Measurements from ENCODE around the gene RAB44. TPM values are rescaled to one million over a fixed set of nuclear protein-coding genes. Genes with fewer than 3 reads are reported as not detected.

RAB44 gene
- total and polyA plus RNA-seq, 2 of the 13 experiments (the other 11 are each of a cell fraction or from before 2014, with no cell fraction given): not detected

GRCh38 chr6:36746251-36746650 lies 48.6 kb downstream of the RAB44 start:
- FAIRE-seq: no peak
- no TSS peak for BruUV-seq (replicated peaks)
- ChIA-PET CTCF (ENCODE audit: low intra/inter-chr PET ratio, low total read pairs) (no interaction called here), POLR2A (no interaction called here)
- no peaks in the 10 kb centered on the region for H3K4me1 ChIP-seq (ENCODE audit: insufficient read depth, low read length)
- H3K27ac ChIP-seq (ENCODE audit: extremely low read length, insufficient read depth, low read length): no peak overlapping the region
- no peak overlapping the region for H3K4me3 ChIP-seq (replicated peaks in 1 of 3; ENCODE audit: insufficient read depth in 1 of 3, low read depth in 2 of 3, low read length in 3 of 3)
- H2AFZ ChIP-seq (ENCODE audit: low read length): no peak overlapping the region
- no peak for ATAC-seq
- no peaks in the 10 kb centered on the region for H4K20me1 ChIP-seq (ENCODE audit: insufficient read depth, low read length)
- no peaks in the 10 kb centered on the region for H3K36me3 ChIP-seq (replicated peaks in 1 of 2; ENCODE audit: control insufficient read depth in 1 of 2, insufficient read depth in 2 of 2, low read length in 2 of 2)
- no peak overlapping the region for H3K4me2 ChIP-seq (ENCODE audit: low read depth, low read length)
- peaks cover 11 to 77% of the 10 kb centered on the region in 2 experiments; a peak in 4 of 5 replicates for H3K27me3 ChIP-seq (ENCODE audit: control insufficient read depth in 1 of 2, insufficient read depth in 2 of 2, low read length in 2 of 2)
- H3K9me3 ChIP-seq (ENCODE audit: low read length): no peaks in the 10 kb centered on the region
- no peak overlapping the region for H3K9ac ChIP-seq (ENCODE audit: insufficient read depth, low read depth, low read length)
- in situ Hi-C loops (cut with HindIII; ENCODE audit: extremely low pct_ligation_motif_present, low pct_unique_long_range_greater_than_20kb): no loop called here
- WGBS (ENCODE audit: low lambda C conversion rate): 0% methylated on average over 5 of the region's 14 CpGs
- no peak for DNase-seq (ENCODE audit: low spot score)
- intact Hi-C loops (cut with micrococcal nuclease; ENCODE audit: unreplicated experiment): no loop called here
- TF ChIP-seq KLF9 (CRISPR knock-in tag; IDR thresholded peaks at IDR 0.05; ENCODE audit: low read depth): no peak
- H3K79me2 ChIP-seq (ENCODE audit: insufficient read depth, low read length): no peaks in the 10 kb centered on the region

- Histone ChIP-seq H3K9ac (ENCODE audit: insufficient read depth, low read depth, low read length) (no peak overlapping the region), H3K4me1 (ENCODE audit: insufficient read depth, low read length) (no peaks in the 10 kb centered on the region), H3K27me3 (ENCODE audit: control insufficient read depth in 1 of 2, insufficient read depth in 2 of 2, low read length in 2 of 2) (peaks cover 4 to 64% of the 10 kb centered on the region in 2 experiments; a peak in 3 of 5 replicates), H2AFZ (ENCODE audit: low read length) (no peak overlapping the region), H4K20me1 (ENCODE audit: insufficient read depth, low read length) (no peaks in the 10 kb centered on the region; the same call in 1 of the 2 replicates), H3K79me2 (ENCODE audit: insufficient read depth, low read length) (no peaks in the 10 kb centered on the region), H3K4me3 (replicated peaks in 1 of 3; ENCODE audit: insufficient read depth in 1 of 3, low read depth in 2 of 3, low read length in 3 of 3) (no peak overlapping the region), H3K36me3 (replicated peaks in 1 of 2; ENCODE audit: control insufficient read depth in 1 of 2, insufficient read depth in 2 of 2, low read length in 2 of 2) (no peaks in the 10 kb centered on the region), H3K27ac (ENCODE audit: extremely low read length, insufficient read depth, low read length) (no peak overlapping the region), H3K9me3 (ENCODE audit: low read length) (no peaks in the 10 kb centered on the region), H3K4me2 (ENCODE audit: low read depth, low read length) (no peak overlapping the region)
- intact Hi-C loops (cut with micrococcal nuclease; ENCODE audit: unreplicated experiment): no loop called here
- ChIA-PET POLR2A (no interaction called here), CTCF (ENCODE audit: low intra/inter-chr PET ratio, low total read pairs) (no interaction called here)
- no peak for DNase-seq (ENCODE audit: low spot score)
- FAIRE-seq: no peak
- WGBS (ENCODE audit: low lambda C conversion rate): 31% methylated on average over 5 of the region's 5 CpGs
- in situ Hi-C loops (cut with HindIII; ENCODE audit: extremely low pct_ligation_motif_present, low pct_unique_long_range_greater_than_20kb): no loop called here
- BruUV-seq (replicated peaks): no TSS peak
- no peak for ATAC-seq
- TF ChIP-seq UBTF (CRISPR knock-in tag; IDR thresholded peaks at IDR 0.05) (no peak), ZNF687 (CRISPR knock-in tag; IDR thresholded peaks at IDR 0.05) (no peak), ZNF234 (CRISPR knock-in tag; conservative IDR thresholded peaks at IDR 0.05) (no peak), ZNF260 (CRISPR knock-in tag; IDR thresholded peaks at IDR 0.05; ENCODE audit: borderline replicate concordance, low read depth) (no peak), BATF2 (CRISPR knock-in tag; IDR thresholded peaks at IDR 0.05) (no peak), CREM (IDR thresholded peaks at IDR 0.05) (no peak), CREM (CRISPR knock-in tag; IDR thresholded peaks at IDR 0.05) (no peak), POLR2AphosphoS2 (IDR thresholded peaks at IDR 0.05; ENCODE audit: low read depth, low read length) (no peak)
These were observed 52.3 kb downstream of the RAB44 start for GRCh38 chr6:36749829-36750489.
